ENCODE measurements around the gene MRLN.

MRLN gene

DNA sequence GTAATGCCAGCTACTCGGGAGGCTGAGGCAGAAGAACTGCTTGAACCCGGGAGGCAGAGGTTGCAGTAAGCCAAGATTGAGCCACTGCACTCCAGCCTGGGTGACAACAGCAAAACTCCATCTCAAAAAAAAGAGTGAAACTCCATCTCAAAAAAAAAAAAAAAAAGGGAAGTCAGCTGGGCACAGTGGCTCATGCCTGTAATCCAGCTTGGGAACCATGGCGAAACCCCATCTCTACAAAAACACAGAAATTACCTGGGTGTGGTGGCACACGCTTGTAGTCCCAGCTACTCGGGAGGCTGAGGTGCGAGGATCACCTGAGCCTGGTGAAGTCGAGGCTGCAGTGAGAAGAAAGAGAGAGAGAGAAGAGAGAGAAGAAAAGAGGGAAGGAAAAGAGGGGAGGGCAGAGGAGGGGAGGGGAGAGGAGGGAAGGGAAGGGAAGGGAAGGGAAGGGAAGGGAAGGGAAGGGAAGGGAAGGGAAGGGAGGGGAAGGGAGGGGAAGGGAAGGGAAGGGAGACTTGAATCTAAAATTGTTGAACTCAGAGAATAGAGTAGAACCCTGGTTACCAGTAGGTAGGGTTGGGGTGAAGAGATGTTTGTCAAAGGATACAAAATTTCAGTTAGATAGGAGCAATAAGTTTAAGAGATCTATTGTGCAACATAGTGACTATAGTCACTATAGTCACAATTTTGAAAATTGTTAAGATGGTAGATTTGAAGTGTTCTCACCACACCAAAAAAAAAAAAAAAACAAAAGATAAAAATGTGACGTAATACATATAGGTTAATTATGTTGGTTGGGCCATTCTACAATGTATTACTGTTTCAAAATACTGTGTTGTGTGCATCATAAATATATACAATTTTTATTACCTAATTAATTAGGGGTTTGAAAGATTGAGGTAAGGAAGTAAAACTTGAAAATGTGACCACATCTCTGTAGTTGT is 46.1 kb downstream of the MRLN start:
- in situ Hi-C loops (cut with MboI; ENCODE audit: low sequenced_read_pairs), result no loop called here

DNA sequence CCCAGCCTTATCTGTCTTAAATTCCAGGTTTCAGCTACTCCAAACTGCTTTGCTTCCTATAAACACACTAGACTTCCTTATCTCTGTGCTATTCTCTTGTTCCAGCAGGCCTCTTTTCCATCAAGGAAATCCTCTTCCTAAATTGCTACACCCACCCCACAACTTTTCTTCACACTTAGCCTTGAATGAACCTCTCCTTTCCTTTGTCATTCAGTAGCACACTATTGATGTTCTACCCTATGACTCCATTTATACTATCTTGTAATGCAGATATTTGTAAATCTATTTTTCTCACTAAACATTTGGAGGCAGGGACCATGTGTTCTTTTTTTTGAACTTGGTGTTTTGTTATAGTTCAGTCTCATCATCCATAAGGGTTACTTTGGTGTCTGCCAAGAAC is 47.3 kb downstream of the MRLN start:
- in situ Hi-C loops (cut with MboI; ENCODE audit: low sequenced_read_pairs), result no loop called here

DNA sequence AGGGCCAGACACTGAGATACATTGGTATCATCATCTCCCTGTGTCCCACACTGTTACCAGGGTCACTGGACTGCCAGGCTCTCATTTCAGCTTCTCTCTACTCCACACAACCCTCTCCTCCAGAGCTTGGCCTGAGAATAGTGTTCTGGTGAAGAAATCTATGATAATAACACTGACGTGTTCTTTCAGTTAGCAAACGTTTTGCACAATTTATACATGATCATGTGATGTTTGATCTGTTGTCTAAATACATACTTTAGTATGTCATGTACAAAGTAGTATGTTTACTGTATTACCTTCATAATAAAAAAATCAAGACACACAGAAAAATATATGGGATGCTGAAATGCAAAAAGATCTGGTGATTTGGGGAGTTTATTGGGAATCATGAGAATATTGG is 48.6 kb downstream of the MRLN start:
- in situ Hi-C loops (cut with MboI; ENCODE audit: low sequenced_read_pairs), result no loop called here

DNA sequence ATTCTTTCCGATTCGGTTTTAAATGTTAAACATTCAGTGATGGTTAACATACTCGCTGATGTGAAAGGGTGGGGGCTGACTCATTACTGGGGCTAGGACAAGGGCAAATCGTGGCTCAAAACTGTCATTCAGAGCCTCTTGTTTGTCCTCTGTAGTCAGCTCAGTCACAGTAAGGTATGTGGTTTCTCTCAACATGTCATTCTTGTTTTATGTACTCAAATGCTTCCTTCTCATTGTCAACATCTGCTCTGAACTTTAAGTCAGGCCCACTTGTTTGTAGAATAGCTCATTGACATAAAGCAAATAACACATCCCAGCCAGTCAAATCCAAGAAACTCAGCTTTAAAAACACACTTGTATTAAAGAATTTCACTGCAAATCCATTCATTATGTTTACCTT is 50.9 kb downstream of the MRLN start:
- in situ Hi-C loops (cut with MboI; ENCODE audit: low sequenced_read_pairs), result no loop called here

GRCh38 chr10:59700709-59701108 is 52.5 kb downstream of the MRLN start:
- in situ Hi-C loops (cut with MboI; ENCODE audit: low sequenced_read_pairs), result no loop called here

DNA sequence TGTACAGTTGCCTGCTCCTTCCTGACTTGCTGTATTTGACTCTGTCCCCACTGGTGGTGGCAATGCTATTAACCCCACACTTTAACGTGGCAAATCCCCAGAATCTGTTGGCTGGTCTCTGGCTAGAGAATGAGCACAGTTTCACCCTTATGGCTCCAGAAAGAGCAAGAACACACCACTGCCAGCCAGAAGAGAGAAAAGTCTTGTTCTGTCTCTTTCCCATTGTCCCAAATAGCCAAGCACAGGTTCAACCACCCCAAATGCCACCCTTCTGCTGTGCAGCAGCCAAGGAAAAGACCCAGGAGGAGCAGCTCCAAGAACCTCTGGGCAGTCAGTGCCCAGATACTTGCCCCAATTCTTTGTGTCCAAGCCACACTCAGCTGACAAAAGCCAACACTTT is 54.9 kb downstream of the MRLN start:
- in situ Hi-C loops (cut with MboI; ENCODE audit: low sequenced_read_pairs), result no loop called here

- in situ Hi-C loops (cut with MboI; ENCODE audit: low sequenced_read_pairs), result no loop called here
Measured at GRCh38 chr10:59695637-59696036, 57.6 kb downstream of the MRLN start.

DNA sequence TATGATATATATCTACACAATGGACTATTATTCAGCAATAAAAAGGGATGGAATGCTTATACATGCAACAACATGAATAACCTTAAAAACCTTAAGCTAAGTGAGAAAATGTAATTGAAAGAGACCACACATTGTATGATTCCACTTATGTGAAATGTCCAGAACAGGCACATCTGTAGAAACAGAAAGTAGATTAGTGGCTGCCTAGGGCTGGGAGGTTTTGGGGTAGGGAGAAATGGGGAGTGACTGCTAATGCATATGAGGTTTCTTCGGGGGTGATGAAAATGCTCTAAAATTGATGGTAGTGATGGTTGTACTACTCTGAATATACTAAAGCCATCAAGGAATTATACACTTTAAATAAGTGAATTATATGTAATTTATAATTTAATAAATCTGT is 58.3 kb downstream of the MRLN start:
- in situ Hi-C loops (cut with MboI; ENCODE audit: low sequenced_read_pairs), result no loop called here

GRCh38 chr10:59692113-59692512 is 61.1 kb downstream of the MRLN start:
- in situ Hi-C loops (cut with MboI; ENCODE audit: low sequenced_read_pairs), result no loop called here

GRCh38 chr10:59688921-59689351 is 64.3 kb downstream of the MRLN start:
- in situ Hi-C loops (cut with MboI; ENCODE audit: low sequenced_read_pairs), result no loop called here

DNA sequence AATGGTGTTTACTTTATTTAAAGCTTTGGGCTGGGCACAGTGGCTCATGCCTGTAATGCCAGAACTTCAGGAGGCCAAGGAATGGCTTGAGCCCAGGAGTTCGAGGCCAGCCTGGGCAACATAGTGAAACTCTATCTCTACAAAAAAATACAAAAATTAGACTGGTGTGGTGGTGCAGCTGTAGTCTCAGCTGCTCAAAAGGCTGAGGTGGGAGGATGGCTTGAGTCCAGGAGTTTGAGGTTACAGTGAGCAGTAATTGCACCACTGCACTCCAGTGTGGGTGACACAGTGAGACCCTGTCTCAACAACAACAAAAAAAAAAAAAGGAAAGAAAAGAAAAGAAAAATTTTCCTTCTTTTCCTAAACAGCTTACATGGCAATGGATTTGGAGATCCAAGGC is 65.6 kb downstream of the MRLN start:
- in situ Hi-C loops (cut with MboI; ENCODE audit: low sequenced_read_pairs), result no loop called here

All from hTERT RPE-1 (cell line).